Measurements from ENCODE around the gene SNRNP25. TPM values are rescaled to one million over a fixed set of nuclear protein-coding genes. Genes with fewer than 3 reads are reported as not detected.

SNRNP25 gene
- total RNA-seq, 1 donor from 2014 or later: 60.8 TPM

GRCh38 chr16:77273-77806 lies 23.7 kb downstream of the SNRNP25 start:
- intact Hi-C loops (cut with micrococcal nuclease): loop anchor here (1.0 kb wide), 1 partner anchor 12 kb away; no protein-coding TSS in a partner anchor

- intact Hi-C loops (cut with micrococcal nuclease): loop anchor here (1.0 kb wide), 4 partner anchors 13 to 60 kb away; partner anchors contain the start of genes NPRL3, POLR3K and SNRNP25
Measured at GRCh38 chr16:77807-78443, 24.3 kb downstream of the SNRNP25 start, which contains the start of gene MPG. MPG (plus strand) TSS chr16:78225; CDS start chr16:78310, 85 bp downstream.

GRCh38 chr16:78444-79150 lies 25.0 kb downstream of the SNRNP25 start:
- intact Hi-C loops (cut with micrococcal nuclease): loop anchor here (1.0 kb wide), 3 partner anchors 19 to 60 kb away; partner anchors contain the start of genes NPRL3, POLR3K and SNRNP25

GRCh38 chr16:79151-80054 lies 25.8 kb downstream of the SNRNP25 start:
- intact Hi-C loops (cut with micrococcal nuclease): no loop called here

- intact Hi-C loops (cut with micrococcal nuclease): no loop called here
Measured at GRCh38 chr16:83060-83603, 29.5 kb downstream of the SNRNP25 start.

GRCh38 chr16:83781-84615 lies 30.4 kb downstream of the SNRNP25 start:
- intact Hi-C loops (cut with micrococcal nuclease): no loop called here

- intact Hi-C loops (cut with micrococcal nuclease): no loop called here
Measured at GRCh38 chr16:84718-85406, 31.2 kb downstream of the SNRNP25 start.

GRCh38 chr16:85407-85782 lies 31.8 kb downstream of the SNRNP25 start:
- intact Hi-C loops (cut with micrococcal nuclease): no loop called here

GRCh38 chr16:85865-86264 lies 32.2 kb downstream of the SNRNP25 start:
- intact Hi-C loops (cut with micrococcal nuclease): no loop called here

- intact Hi-C loops (cut with micrococcal nuclease): no loop called here
Measured at GRCh38 chr16:86483-86952, 32.9 kb downstream of the SNRNP25 start.

GRCh38 chr16:88613-89012 lies 35.0 kb downstream of the SNRNP25 start:
- intact Hi-C loops (cut with micrococcal nuclease): no loop called here

- intact Hi-C loops (cut with micrococcal nuclease): no loop called here
Measured at GRCh38 chr16:89391-90302, 36.0 kb downstream of the SNRNP25 start.

- intact Hi-C loops (cut with micrococcal nuclease): no loop called here
Measured at GRCh38 chr16:91484-91883, 37.9 kb downstream of the SNRNP25 start.

- intact Hi-C loops (cut with micrococcal nuclease): no loop called here
Measured at GRCh38 chr16:92431-93339, 39.1 kb downstream of the SNRNP25 start.

GRCh38 chr16:94918-95265 lies 41.3 kb downstream of the SNRNP25 start:
- intact Hi-C loops (cut with micrococcal nuclease): no loop called here

- intact Hi-C loops (cut with micrococcal nuclease): loop anchor here (1.0 kb wide), 3 partner anchors 19 to 44 kb away; partner anchors contain the start of genes MPG, POLR3K and SNRNP25
Measured at GRCh38 chr16:96935-97381, 43.3 kb downstream of the SNRNP25 start.

GRCh38 chr16:97822-98221 lies 44.2 kb downstream of the SNRNP25 start:
- intact Hi-C loops (cut with micrococcal nuclease): loop anchor here (1.0 kb wide), 3 partner anchors 20 to 45 kb away; partner anchors contain the start of genes MPG, POLR3K and SNRNP25
